Measurements from ENCODE around the gene SLC22A17.
"Not testable (repeated sequence)": the region's sequence is repeated elsewhere in the genome, so short reads cannot be mapped to it uniquely, and the experiment has no call there.

Gene SLC22A17

GRCh38 chr14:23352506-23353432 lies at the start of gene SLC22A17:
SLC22A17 (minus strand) TSS chr14:23352887.
- peak within 1 kb of the TSS; percentile 66 for H3K4me3 ChIP-seq (ENCODE audit: low read depth, low read length)

- no peak overlapping the region for H3K4me3 ChIP-seq (ENCODE audit: low read depth, low read length)
Observed at GRCh38 chr14:23401291-23401690, 48.6 kb upstream of the SLC22A17 start.

- H3K4me3 ChIP-seq (ENCODE audit: low read depth, low read length) = not testable (repeated sequence)
Observed at GRCh38 chr14:23400496-23401149, 47.9 kb upstream of the SLC22A17 start.

- no peak overlapping the region for H3K4me3 ChIP-seq (ENCODE audit: low read depth, low read length)
Observed at GRCh38 chr14:23399591-23399990, 46.9 kb upstream of the SLC22A17 start.

GRCh38 chr14:23399136-23399535 lies 46.4 kb upstream of the SLC22A17 start:
- no peak overlapping the region for H3K4me3 ChIP-seq (ENCODE audit: low read depth, low read length)

GRCh38 chr14:23398348-23398747 lies 45.7 kb upstream of the SLC22A17 start:
- H3K4me3 ChIP-seq (ENCODE audit: low read depth, low read length) = no peak overlapping the region

GRCh38 chr14:23396781-23397407 lies 44.2 kb upstream of the SLC22A17 start:
- no peak overlapping the region for H3K4me3 ChIP-seq (ENCODE audit: low read depth, low read length)

- H3K4me3 ChIP-seq (ENCODE audit: low read depth, low read length) = no peak overlapping the region
Observed at GRCh38 chr14:23396126-23396525, 43.4 kb upstream of the SLC22A17 start.

- H3K4me3 ChIP-seq (ENCODE audit: low read depth, low read length) = no peak overlapping the region
Observed at GRCh38 chr14:23392613-23393012, 39.9 kb upstream of the SLC22A17 start.

- not testable (repeated sequence) for H3K4me3 ChIP-seq (ENCODE audit: low read depth, low read length)
Observed at GRCh38 chr14:23389871-23390270, 37.2 kb upstream of the SLC22A17 start.

- no peak overlapping the region for H3K4me3 ChIP-seq (ENCODE audit: low read depth, low read length)
Observed at GRCh38 chr14:23389396-23389795, 36.7 kb upstream of the SLC22A17 start.

GRCh38 chr14:23388996-23389395 lies 36.3 kb upstream of the SLC22A17 start:
- no peak overlapping the region for H3K4me3 ChIP-seq (ENCODE audit: low read depth, low read length)

GRCh38 chr14:23387916-23388882 lies 35.5 kb upstream of the SLC22A17 start:
- no peak overlapping the region for H3K4me3 ChIP-seq (ENCODE audit: low read depth, low read length)

GRCh38 chr14:23386999-23387398 lies 34.3 kb upstream of the SLC22A17 start:
- H3K4me3 ChIP-seq (ENCODE audit: low read depth, low read length) = no peak overlapping the region

GRCh38 chr14:23386266-23386657 lies 33.6 kb upstream of the SLC22A17 start:
- not testable (repeated sequence) for H3K4me3 ChIP-seq (ENCODE audit: low read depth, low read length)

GRCh38 chr14:23385642-23386265 lies 33.1 kb upstream of the SLC22A17 start:
- H3K4me3 ChIP-seq (ENCODE audit: low read depth, low read length) = no peak overlapping the region

- H3K4me3 ChIP-seq (ENCODE audit: low read depth, low read length) = no peak overlapping the region
Observed at GRCh38 chr14:23385244-23385641, 32.6 kb upstream of the SLC22A17 start.

GRCh38 chr14:23384364-23385080 lies 31.8 kb upstream of the SLC22A17 start:
- no peak overlapping the region for H3K4me3 ChIP-seq (ENCODE audit: low read depth, low read length)

GRCh38 chr14:23382731-23383440 lies 30.2 kb upstream of the SLC22A17 start:
- H3K4me3 ChIP-seq (ENCODE audit: low read depth, low read length) = no peak overlapping the region
